ENCODE results near the gene VSIG10L2. TPM values are rescaled to one million over a fixed set of nuclear protein-coding genes. Genes with fewer than 3 reads are reported as not detected.
A peak's percentile ranks its signal among the peaks of the same experiment; 100 is the strongest.

VSIG10L2 gene
- total RNA-seq, 1 donor from 2014 or later, result not detected

- no peak for DNase-seq (ENCODE audit: low spot score)
- Mint-ChIP-seq H3K9me3 (no peaks in the 10 kb centered on the region), H3K4me3 (ENCODE audit: low read depth) (no peak overlapping the region), H3K27me3 (ENCODE audit: low read depth) (no peaks in the 10 kb centered on the region), H3K4me1 (ENCODE audit: low read depth) (peaks cover 5% of the 10 kb centered on the region), H3K36me3 (ENCODE audit: low read depth) (no peaks in the 10 kb centered on the region), H3K27ac (no peak overlapping the region)
- intact Hi-C loops (cut with micrococcal nuclease), result no loop called here
Observed at GRCh38 chr11:125952973-125953372, 7.1 kb downstream of the VSIG10L2 start.

- intact Hi-C loops (cut with micrococcal nuclease), result no loop called here
- Mint-ChIP-seq H3K27ac (no peak overlapping the region), H3K36me3 (ENCODE audit: low read depth) (no peaks in the 10 kb centered on the region), H3K27me3 (ENCODE audit: low read depth) (no peaks in the 10 kb centered on the region), H3K9me3 (no peaks in the 10 kb centered on the region), H3K4me1 (ENCODE audit: low read depth) (peaks cover 6% of the 10 kb centered on the region), H3K4me3 (ENCODE audit: low read depth) (no peak overlapping the region)
- no peak for DNase-seq (ENCODE audit: low spot score)
Observed at GRCh38 chr11:125953401-125953935, 7.6 kb downstream of the VSIG10L2 start.

DNA sequence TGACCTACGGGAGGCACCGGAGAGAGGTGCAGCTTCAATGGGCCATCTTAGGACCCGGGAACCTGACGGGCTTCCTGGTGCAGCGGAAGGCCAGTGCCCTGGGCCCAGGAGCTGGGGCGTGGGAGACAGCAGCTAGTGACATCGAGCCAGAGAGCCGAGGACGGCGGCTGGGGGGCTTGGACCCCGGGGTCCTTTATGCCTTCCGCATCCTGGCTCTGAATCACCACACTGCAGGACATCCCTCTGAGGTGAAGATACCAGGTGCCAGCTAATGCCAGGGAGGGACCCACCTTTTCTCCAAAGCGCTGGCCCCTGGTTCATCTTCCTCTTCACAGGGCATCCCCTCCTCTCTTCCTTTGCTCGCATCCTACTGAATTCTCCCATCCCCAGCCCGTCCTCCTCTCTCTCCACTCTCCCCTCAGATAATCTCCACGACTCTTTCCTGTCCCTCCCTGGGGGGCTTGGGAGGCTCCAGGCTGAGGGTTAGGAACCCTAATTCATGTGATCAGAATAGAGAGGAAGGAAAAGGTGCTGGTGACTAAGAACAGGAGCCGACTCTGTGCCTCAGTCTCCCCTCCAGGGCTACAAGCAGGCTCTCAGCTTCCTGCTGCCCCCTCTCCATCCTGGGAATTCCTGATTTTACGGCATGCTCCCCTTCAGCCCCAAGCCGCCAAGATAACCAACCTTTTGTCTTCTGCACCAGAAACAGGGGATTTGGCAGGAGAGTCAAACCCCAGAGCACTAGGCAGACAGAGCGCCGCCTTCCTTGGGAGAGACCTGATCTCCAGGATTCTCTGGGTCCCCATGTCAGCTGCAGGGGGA is 8.5 kb downstream of the VSIG10L2 start:
- no peak overlapping the region for H3K4me3 Mint-ChIP-seq (ENCODE audit: low read depth)
- H3K36me3 Mint-ChIP-seq (ENCODE audit: low read depth), result no peaks in the 10 kb centered on the region
- H3K27me3 Mint-ChIP-seq (ENCODE audit: low read depth), result no peaks in the 10 kb centered on the region
- intact Hi-C loops (cut with micrococcal nuclease), result no loop called here
- DNase-seq (ENCODE audit: low spot score), result no peak
- H3K4me1 Mint-ChIP-seq (ENCODE audit: low read depth), result peaks cover 6% of the 10 kb centered on the region
- no peaks in the 10 kb centered on the region for H3K9me3 Mint-ChIP-seq
- H3K27ac Mint-ChIP-seq, result no peak overlapping the region

- intact Hi-C loops (cut with micrococcal nuclease), result no loop called here
- Mint-ChIP-seq H3K27ac (no peak overlapping the region), H3K36me3 (ENCODE audit: low read depth) (no peaks in the 10 kb centered on the region), H3K9me3 (no peaks in the 10 kb centered on the region), H3K4me3 (ENCODE audit: low read depth) (no peak overlapping the region), H3K27me3 (ENCODE audit: low read depth) (no peaks in the 10 kb centered on the region), H3K4me1 (ENCODE audit: low read depth) (peaks cover 6% of the 10 kb centered on the region)
- no peak for DNase-seq (ENCODE audit: low spot score)
Observed at GRCh38 chr11:125954945-125955640, 9.2 kb downstream of the VSIG10L2 start.

DNA sequence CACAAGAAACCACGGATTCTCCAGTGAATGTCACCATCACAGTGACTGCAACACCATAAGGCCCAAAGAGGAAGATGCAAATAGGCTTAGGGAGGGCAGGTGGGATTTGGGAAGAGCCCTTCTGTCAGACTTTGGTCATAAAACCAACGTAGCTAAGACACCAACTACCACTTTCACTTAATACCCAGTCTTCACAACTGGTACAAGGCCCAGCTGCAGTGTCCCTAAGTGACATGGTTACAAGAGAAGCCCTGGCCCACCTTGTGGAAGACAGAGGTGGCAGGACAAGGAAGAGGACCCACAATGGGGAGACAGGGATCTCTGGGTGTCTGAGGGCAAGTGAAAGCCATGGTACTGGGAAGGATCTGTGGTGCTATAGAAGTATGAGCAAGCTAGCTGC is 10.0 kb downstream of the VSIG10L2 start:
- no peaks in the 10 kb centered on the region for H3K27me3 Mint-ChIP-seq (ENCODE audit: low read depth)
- peaks cover 6% of the 10 kb centered on the region for H3K4me1 Mint-ChIP-seq (ENCODE audit: low read depth)
- H3K9me3 Mint-ChIP-seq, result no peaks in the 10 kb centered on the region
- intact Hi-C loops (cut with micrococcal nuclease), result no loop called here
- no peak overlapping the region for H3K4me3 Mint-ChIP-seq (ENCODE audit: low read depth)
- H3K36me3 Mint-ChIP-seq (ENCODE audit: low read depth), result no peaks in the 10 kb centered on the region
- no peak for DNase-seq (ENCODE audit: low spot score)
- no peak overlapping the region for H3K27ac Mint-ChIP-seq

- peaks cover 6% of the 10 kb centered on the region for H3K4me1 Mint-ChIP-seq (ENCODE audit: low read depth)
- intact Hi-C loops (cut with micrococcal nuclease), result no loop called here
- no peaks in the 10 kb centered on the region for H3K9me3 Mint-ChIP-seq
- DNase-seq (ENCODE audit: low spot score), result no peak
- no peaks in the 10 kb centered on the region for H3K36me3 Mint-ChIP-seq (ENCODE audit: low read depth)
- no peak overlapping the region for H3K4me3 Mint-ChIP-seq (ENCODE audit: low read depth)
- H3K27ac Mint-ChIP-seq, result no peak overlapping the region
- no peaks in the 10 kb centered on the region for H3K27me3 Mint-ChIP-seq (ENCODE audit: low read depth)
Observed at GRCh38 chr11:125956391-125957134, 10.7 kb downstream of the VSIG10L2 start.

DNA sequence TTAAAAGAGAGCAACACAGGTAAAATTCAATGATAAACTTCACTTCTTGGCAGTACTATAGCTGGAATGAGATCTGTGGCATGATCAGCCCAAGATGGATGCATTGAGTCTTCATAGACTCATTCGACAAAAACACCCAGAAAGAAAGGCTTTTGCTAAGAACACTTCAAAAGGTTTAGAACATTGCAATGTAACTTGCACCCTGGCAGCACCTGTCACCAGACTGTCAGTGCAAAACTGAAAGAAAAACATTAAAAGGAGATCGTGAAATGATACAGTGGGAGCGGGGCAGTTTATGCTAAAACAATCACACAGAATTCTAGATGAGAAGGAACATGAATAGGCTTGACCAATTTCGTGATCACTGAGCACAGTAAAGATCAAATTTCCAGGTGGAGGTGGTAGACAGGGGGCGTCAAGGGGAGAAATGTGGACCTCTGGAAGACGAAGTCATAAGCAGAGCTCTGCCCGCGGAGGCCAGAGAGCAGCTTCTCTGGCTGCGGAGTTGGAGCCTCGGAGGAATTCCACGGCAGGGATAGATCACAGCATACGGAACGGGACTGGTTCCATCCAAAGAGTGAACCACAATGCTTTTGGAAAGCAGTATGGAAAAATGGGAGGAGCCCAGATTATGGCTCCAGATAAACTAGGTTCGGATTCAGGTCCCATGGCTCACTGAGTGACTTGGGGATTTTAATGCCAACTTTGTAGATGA is 11.9 kb downstream of the VSIG10L2 start:
- no peak for DNase-seq (ENCODE audit: low spot score)
- peaks cover 8% of the 10 kb centered on the region for H3K9me3 Mint-ChIP-seq
- H3K36me3 Mint-ChIP-seq (ENCODE audit: low read depth), result no peaks in the 10 kb centered on the region
- no peaks in the 10 kb centered on the region for H3K27me3 Mint-ChIP-seq (ENCODE audit: low read depth)
- H3K27ac Mint-ChIP-seq, result no peak overlapping the region
- intact Hi-C loops (cut with micrococcal nuclease), result no loop called here
- H3K4me3 Mint-ChIP-seq (ENCODE audit: low read depth), result peak overlapping the region; percentile 48
- H3K4me1 Mint-ChIP-seq (ENCODE audit: low read depth), result peaks cover 9% of the 10 kb centered on the region

DNA sequence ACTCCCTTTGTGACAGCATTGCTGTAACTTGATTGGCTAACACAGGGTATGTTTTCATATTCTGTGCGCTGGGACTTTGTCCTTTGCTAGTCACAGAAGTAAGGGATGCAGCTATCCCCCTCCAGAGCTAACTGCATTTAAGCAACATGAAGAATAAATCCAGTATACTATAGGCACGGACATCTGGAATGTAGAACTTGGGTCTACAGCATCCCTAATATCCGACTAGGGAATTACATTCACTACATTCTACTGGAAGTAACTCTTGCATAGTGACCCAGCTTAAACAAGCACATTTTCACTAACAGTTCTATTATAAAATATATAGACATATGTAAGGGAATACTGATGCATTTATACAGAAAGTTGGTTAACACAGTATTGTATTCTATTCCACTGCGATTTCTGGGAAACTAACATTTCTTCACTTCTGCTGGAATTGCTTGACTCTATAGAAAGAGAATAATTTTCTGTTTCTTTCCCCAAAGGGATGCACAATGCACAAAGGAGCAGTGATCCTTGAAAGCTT is 13.1 kb downstream of the VSIG10L2 start:
- Mint-ChIP-seq H3K27ac (no peak overlapping the region), H3K9me3 (peaks cover 12% of the 10 kb centered on the region), H3K4me3 (ENCODE audit: low read depth) (no peak overlapping the region), H3K36me3 (ENCODE audit: low read depth) (peaks cover 3% of the 10 kb centered on the region), H3K4me1 (ENCODE audit: low read depth) (peaks cover 9% of the 10 kb centered on the region), H3K27me3 (ENCODE audit: low read depth) (no peaks in the 10 kb centered on the region)
- DNase-seq (ENCODE audit: low spot score), result no peak
- intact Hi-C loops (cut with micrococcal nuclease), result no loop called here

GRCh38 chr11:125959511-125959910 is 13.7 kb downstream of the VSIG10L2 start:
- intact Hi-C loops (cut with micrococcal nuclease), result no loop called here
- Mint-ChIP-seq H3K4me3 (ENCODE audit: low read depth) (no peak overlapping the region), H3K27ac (no peak overlapping the region), H3K4me1 (ENCODE audit: low read depth) (peaks cover 9% of the 10 kb centered on the region), H3K36me3 (ENCODE audit: low read depth) (peaks cover 3% of the 10 kb centered on the region), H3K9me3 (peaks cover 12% of the 10 kb centered on the region), H3K27me3 (ENCODE audit: low read depth) (no peaks in the 10 kb centered on the region)
- DNase-seq (ENCODE audit: low spot score), result no peak

DNA sequence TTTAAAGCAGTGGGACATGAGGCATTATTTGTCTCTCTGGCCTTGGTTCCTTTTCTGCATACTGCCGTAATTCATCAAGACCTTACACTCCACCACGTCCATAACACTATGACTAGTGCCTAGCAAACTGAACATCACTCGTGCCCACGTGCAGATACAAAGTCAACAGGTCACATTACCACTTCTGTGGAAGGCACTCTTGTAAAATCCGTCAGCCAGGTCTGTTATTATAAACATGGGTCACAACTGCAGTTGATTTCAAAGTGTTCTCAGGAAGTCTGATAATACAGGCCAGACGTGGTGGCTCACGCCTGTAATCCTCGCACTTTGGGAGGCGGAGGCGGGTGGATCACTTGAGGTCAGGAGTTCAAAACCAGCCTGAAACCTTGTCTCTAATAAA is 14.1 kb downstream of the VSIG10L2 start:
- DNase-seq (ENCODE audit: low spot score), result no peak
- intact Hi-C loops (cut with micrococcal nuclease), result no loop called here
- peaks cover 3% of the 10 kb centered on the region for H3K36me3 Mint-ChIP-seq (ENCODE audit: low read depth)
- peaks cover 9% of the 10 kb centered on the region for H3K4me1 Mint-ChIP-seq (ENCODE audit: low read depth)
- no peak overlapping the region for H3K4me3 Mint-ChIP-seq (ENCODE audit: low read depth)
- H3K9me3 Mint-ChIP-seq, result peaks cover 12% of the 10 kb centered on the region
- no peak overlapping the region for H3K27ac Mint-ChIP-seq
- no peaks in the 10 kb centered on the region for H3K27me3 Mint-ChIP-seq (ENCODE audit: low read depth)

GRCh38 chr11:125960771-125961170 is 14.9 kb downstream of the VSIG10L2 start:
- Mint-ChIP-seq H3K4me3 (ENCODE audit: low read depth) (no peak overlapping the region), H3K27me3 (ENCODE audit: low read depth) (no peaks in the 10 kb centered on the region), H3K36me3 (ENCODE audit: low read depth) (peaks cover 3% of the 10 kb centered on the region), H3K27ac (no peak overlapping the region), H3K4me1 (ENCODE audit: low read depth) (peaks cover 9% of the 10 kb centered on the region), H3K9me3 (peaks cover 12% of the 10 kb centered on the region)
- intact Hi-C loops (cut with micrococcal nuclease), result no loop called here
- DNase-seq (ENCODE audit: low spot score), result no peak

GRCh38 chr11:125967515-125967914 is 21.7 kb downstream of the VSIG10L2 start:
- Mint-ChIP-seq H3K4me3 (ENCODE audit: low read depth) (no peak overlapping the region), H3K27ac (no peak overlapping the region), H3K36me3 (ENCODE audit: low read depth) (peaks cover 3% of the 10 kb centered on the region), H3K9me3 (peaks cover 7% of the 10 kb centered on the region), H3K4me1 (ENCODE audit: low read depth) (no peaks in the 10 kb centered on the region), H3K27me3 (ENCODE audit: low read depth) (no peaks in the 10 kb centered on the region)
- no peak for DNase-seq (ENCODE audit: low spot score)
- intact Hi-C loops (cut with micrococcal nuclease), result no loop called here

All from activated T-helper 2 cell treated with anti-CD3 and anti-CD28 coated beads, Interferon-gamma antibody, Interleukin-2, Interleukin-4, amounts not matched to agents 10 μg/mL and 5 μg/mL and 100 μg/mL, durations not matched to agents 14 hours and 24 hours and 36 hours (primary cell).